Ecto neural progenitor cell (in vitro differentiated cells): Measurements from ENCODE around the gene UTS2R.
"Not testable (repeated sequence)": the region's sequence is repeated elsewhere in the genome, so short reads cannot be mapped to it uniquely, and the experiment has no call there.

Experiments used
- DNase-seq: peaks from one replicate; pipeline ENCODE4 v3.0.0-alpha.2; 2018; ENCODE audit warnings: low spot score

UTS2R gene

DNA sequence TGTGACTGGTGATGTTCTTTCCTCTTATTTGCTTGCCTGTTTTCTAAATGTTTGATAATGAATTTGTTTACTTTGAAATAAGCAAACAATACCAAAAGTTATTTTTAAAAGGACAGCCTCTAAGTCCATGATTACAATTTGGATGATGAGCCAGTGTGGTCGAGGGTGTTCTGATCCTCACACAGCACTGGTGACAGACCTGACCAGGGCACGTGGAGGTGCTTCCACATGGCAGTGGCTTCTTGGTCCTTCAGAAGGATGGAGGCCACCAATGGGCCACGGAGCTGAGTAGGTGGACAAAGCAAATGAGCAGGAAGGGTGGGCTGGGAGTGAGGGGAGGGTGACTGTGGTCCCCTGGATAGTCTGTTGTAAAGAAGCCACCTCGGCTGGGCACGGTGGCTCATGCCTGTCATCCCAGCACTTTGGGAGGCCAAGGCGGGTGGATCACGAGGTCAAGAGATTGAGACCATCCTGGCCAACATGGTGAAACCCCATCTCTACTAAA is 16.7 kb upstream of the UTS2R start:
- DNase-seq = no peak

DNA sequence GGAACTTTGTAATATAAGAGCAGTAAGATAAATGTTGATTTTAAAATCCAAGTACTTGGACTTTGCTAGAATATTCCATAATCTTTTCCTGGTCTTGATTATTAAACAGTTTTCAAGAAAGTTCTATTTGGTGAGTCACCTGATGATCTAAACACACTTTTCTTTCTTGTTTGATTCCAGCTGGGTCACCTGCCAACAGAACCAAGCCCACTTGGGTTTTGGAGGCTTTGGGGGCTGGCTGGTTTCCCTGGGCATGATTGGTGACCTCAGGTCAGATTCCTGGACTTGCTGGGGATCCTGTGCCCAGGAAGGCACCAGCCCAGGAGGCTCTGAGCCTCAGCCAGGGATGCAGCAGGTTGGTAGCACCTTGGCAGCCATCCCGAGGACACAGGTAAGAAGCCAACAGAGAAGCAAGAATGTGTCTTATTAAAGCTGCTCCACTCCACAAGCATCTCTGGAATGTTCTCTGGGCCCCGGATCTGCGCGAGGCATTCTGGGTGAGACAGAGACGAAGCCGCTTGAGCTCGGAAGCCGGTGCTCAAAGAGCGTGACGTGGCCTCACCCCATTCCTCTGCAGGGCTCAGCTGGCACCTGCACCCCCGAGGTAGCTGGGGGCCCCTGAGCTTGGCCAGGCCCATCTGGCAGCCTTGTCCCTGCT is 15.7 kb upstream of the UTS2R start:
- DNase-seq = no peak

DNA sequence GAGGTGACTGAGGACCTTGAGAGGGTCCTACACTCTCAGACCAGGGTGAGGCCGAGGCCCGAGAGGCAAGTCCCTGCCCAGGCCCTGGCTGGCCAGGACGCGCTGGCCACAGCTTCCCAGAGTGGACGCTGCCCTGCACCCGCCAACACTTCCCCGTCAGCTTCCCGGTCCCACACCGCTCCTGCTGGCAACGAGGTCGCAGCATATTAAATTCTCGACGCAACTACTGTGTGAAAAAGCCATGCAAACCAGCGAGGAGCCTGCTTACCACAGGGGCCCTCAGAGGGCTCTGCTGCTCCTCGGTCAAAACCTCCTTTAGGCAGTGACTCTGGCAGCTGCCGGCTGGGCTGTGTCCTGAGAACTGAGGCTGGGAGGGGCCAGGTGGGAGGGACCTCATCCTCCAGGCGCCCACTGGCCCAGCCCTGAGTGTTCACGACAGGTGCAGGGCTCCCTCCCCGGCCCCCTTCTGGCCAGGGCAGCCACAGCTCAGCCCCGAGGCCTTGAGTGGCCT is 14.7 kb upstream of the UTS2R start:
- no peak for DNase-seq

DNA sequence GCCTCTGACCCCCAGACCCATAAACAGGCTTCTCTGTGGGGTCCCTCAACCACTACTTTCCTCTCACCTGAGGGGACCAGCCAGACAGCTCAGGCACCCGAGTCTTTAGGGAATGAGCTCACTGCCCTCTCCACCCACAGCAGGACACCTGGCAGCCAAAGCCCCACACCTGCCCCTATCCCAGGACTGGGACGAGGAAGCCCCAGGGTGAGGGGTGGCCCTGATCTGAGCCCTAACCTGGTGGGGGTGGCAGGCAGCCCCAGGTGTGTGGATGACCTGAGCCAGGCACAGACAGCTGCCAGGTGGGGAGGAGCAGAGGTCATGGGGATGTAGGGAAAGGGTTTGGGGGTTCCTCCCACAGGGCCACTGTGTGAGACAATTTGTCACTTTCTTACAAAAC is 14.2 kb upstream of the UTS2R start:
- no peak for DNase-seq

DNA sequence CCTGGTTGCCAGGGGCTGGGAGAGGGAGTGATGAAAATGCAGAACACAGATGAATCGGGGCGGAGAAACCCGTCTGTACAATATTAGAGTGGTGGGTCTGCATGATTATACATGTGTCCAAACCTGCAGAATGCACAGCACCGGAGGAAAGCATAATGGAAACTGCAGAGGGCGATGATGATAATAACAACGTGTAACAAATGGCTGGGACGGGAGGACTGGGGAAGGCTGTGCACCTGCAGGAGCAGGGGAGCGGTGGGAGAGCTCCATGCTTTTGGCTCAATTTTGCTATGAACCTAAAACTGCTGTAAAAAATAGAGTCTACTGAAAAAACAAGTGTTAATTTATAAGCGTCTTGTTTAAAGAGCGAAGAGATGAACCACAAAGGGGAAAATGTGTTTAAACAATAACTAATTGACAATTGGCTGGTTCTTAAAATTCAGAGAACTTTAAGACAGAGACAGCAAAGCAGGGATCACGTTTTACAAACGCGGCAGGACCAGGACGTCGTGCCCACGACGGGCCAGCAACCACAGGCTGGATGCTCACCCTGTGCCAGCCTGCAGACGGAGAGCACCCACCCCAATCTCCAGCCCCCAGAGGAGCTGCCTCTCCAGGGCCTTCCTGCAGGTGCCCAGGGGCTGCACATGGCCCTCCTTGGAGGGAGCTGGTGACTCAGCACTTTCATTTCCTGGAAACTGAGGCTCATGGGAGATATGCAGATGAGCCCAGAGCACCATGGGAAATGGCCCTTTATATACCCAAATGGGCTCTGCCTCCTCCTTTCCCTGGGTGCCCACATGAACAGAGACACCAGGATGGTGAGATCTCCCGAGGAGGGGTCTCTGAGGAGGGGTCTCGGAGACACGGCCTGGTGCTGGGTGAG is 12.9 kb upstream of the UTS2R start, which contains the start of gene TEX19:
Gene TEX19, plus strand, starts transcription at position 783 of the 886 bp plus-strand sequence. CDS start 2,904 bp downstream, outside the sequence.
- no peak for DNase-seq

DNA sequence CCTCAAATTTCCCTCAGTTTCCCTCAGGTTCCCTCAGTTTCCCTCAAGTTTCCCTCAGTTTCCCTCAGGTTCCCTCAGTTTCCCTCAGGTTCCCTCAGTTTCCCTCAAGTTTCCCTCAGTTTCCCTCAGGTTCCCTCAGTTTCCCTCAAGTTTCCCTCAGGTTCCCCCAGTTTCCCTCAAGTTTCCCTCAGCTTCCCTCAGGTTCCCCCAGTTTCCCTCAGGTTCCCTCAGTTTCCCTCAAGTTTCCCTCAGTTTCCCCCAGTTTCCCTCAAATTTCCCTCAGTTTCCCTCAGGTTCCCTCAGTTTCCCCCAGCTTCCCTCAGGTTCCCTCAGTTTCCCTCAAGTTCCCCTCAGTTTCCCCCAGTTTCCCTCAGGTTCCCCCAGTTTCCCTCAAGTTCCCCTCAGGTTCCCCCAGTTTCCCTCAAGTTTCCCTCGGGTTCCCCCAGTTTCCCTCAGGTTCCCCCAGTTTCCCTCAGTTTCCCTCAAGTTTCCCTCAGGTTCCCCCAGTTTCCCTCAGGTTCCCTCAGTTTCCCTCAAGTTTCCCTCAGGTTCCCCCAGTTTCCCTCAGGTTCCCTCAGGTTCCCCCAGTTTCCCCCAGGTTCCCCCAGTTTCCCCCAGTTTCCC is 12.0 kb upstream of the UTS2R start:
- DNase-seq = not testable (repeated sequence)

DNA sequence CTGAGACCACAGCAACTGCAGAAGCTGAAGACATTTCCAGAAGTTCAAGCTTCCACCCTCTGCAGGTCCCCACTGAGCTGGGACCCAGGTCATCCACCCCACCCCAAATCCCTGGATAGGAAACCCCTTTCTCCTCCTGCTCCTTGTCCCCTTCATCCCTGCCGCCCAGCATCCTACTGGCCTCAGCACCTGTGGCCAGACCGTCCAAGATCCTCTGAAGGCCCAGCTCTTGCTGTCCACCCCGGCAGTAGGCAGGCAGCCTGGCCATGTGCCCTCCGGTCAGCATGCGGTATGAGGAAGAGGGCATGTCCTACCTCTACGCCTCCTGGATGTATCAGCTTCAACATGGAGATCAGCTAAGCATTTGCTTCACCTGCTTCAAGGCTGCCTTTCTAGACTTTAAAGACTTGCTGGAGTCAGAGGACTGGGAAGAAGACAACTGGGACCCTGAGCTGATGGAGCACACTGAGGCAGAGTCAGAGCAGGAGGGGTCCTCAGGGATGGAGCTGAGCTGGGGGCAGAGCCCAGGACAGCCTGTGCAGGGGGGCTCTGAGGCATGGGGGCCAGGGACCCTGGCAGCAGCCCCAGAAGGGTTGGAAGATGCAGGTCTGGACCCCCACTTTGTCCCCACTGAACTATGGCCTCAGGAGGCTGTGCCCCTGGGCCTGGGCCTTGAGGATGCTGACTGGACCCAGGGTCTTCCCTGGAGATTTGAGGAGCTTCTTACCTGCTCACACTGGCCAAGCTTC is 9.5 kb upstream of the UTS2R start:
- no peak for DNase-seq

DNA sequence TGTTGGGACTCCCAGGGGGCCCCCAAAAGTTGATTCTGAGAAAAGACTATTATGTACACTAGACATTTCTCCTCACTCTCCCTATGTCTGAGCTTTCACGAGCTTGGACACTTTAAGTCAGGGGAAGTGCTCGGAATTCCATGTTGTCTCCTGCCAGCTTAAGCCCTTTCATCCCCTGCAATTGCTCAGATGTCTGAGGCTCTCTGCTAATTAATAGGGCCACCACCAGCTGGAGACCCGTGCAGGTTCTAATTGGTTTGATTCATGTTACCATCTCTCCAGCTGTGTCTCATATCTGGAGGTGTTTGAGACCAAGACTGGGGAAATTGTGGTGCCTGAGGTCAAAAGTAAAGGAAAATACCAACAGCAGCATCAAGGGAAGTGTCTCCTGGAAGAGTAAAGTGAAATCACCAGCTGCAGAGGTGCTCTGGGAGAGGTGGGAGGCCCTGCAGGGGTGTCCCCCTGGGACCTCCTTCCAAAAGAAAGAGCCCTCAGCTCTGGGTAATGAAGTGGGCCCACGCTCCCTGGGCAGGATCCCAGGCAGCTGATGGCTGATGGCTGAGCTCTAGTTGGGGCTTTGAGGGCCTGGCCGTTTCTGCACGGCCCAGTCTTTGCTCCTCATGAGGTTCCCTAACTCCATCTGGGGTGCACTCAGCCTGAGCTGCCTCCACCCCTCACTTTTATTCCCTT is 5.8 kb upstream of the UTS2R start:
- DNase-seq = no peak

DNA sequence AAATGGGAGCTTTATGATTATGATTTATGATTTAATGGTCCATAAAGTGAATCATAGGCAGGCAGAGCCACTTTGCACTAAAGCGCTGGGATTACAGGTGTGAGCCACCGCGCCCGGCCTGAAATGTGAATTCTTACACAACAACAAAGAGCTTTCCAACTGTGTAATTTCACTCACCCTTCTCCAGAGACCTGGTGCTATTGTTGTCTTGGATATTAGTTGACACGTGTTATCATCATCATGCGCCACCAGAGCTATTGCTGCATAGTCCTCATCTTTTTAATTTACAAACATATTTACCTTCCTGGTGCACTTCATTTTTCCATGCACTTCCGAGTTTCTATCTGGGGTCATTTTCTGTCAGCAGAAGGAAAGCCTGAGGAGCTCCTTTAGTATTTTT is 4.8 kb upstream of the UTS2R start:
- DNase-seq = no peak

DNA sequence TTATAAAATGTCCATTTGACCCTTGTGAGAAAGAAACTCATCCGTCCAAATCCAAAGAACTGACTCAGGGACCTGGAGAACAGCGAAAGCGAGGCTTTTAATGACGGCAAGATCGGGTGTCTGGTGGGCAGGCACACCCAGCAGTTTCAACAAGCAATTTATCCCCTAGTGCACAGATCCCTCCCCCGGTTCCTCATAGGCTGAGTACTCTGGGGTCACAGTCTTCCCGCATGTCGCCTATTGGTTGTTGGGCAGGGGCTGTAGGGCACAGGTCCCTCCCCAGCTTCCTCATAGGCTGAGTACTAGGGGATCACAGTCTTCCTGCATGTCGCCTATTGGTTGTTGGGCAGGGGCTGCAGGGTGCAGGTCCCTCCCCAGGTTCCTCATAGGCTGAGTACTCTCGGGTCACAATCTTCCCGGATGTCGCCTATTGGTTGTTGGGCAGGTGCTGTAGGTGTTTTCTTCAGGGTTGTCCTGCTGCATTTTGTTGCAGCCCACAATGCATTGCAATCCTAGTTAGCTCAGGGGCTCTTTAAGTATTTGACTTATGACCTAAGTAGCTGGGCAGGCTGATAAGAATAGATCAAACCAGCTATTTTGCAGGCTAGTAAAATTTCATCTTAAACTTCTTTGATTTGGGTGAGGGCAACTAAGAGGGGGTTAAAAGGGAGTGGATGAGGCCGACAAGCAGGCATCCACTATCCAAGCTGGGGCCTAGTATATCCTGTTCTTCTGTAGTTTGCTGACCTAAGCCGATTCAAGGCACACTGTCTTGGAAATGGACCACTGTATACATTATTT is 3.6 kb upstream of the UTS2R start:
- no peak for DNase-seq

DNA sequence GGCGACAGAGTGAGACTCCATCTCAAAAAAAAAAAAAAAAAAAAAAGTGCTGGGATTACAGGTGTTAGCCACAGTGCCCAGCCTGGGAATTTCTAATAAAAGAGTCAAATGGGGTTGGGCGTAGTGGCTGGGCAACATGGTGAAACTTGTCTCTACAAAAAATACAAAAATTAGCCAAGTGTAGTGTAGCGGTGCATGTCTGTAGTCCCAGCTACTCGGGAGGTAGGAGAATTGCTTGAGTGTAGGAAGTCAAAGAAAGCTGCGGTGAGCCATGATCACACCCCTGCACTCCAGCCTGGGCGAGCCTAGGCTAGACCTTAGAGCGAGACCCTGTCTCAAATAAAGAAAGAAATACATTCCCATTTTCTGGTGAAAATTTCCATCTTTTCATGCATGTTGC is 2.4 kb upstream of the UTS2R start:
- no peak for DNase-seq

DNA sequence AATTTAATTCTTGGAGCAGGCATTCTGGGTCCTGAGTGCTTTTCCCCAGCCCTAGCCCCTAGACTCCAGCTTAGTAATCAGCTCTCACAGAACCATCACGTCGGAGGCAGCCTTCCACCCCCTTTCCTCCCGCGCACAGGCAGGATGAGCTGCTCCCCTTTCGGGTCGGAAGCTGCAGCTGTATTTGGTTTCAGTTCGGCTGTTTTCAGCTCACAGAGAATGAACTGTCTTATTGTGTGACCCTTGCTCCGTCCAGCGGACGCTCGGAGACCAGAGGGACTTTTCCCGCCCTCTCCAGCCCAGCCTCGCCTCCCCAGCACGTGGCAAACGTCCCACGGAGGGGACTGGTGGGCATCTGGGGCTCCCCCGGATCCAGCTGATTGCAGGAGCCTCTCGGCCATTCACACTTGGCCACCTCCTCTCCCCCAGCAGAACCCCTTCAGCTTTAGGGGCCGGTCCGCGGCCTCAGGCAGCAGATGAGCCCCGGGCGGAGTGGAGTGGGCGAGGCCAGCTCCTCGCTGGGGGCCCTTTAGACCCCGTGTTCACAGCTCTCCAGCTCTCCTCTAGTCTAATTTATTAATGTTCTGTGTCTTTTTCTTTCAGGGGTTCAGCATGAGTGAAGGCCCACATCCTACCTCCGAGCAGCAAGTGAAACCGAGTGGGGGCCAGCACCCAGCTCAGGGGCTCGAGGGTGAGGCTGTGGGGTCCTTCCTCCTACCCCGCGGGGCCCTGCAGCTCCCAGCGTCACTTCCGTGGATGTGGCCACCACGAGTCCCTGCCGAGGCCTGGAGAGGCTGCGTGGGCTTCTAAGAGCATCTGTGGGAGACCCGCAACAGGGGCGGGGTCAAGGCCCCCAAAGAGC is 863 bp upstream of the UTS2R start:
- DNase-seq = no peak

DNA sequence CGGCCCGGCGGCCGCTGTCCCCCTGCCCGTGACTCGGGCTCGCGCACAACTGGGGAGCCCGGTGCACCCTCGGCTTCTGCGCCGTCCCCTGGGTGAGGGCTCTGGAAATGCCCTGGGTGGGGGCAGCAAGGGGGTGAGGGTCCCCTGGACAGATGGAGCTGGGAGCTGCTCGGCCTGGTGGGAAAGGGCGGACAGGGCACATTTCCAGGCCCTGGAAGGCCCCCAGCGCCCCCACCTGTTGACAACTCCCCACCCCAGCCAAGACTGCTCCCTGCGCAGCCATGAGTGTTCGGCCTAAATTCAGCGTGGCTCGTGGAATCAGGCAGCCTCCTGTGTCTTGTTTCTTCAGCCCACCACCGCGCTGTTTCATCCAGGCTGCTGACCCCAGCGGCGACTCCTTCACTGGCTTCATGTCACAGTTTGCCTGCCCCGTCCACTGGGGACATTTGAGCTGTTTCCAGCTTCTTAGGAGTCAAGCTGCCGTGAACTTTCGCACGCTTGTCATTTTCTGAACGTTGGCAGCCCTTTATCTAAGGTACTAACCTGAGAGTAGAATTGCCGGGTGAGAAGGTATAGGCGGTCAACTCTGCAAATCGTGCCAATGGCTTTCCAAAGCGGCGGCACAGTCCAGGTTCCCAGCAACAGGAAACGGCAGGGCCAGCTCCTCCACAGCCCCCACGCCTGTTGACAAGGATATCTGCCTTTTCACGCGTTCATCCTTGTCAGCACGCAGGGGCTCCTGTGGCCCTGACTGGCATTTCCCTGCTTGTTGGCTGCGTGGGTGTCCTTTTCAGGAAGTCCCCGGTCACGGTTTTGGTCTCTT is 895 bp downstream of the UTS2R start:
- no peak for DNase-seq

DNA sequence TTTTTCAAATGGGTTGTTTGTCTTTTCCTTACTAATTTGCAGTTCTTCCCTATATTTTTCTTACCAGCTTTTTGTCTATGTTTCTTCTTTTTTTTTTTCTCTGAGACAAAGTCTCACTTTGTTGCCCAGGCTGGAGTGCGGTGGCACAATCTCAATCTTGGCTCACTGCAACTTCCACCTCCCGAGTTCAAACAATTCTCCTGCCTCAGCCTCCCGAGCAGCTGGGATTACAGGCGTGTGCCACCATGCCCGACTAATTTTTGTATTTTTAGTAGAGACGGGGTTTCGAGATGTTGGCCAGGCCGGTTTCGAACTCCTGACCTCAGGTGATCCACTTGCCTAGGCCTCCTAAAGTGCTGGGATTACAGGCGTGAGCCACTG is 1.5 kb downstream of the UTS2R start:
- not testable (repeated sequence) for DNase-seq

DNA sequence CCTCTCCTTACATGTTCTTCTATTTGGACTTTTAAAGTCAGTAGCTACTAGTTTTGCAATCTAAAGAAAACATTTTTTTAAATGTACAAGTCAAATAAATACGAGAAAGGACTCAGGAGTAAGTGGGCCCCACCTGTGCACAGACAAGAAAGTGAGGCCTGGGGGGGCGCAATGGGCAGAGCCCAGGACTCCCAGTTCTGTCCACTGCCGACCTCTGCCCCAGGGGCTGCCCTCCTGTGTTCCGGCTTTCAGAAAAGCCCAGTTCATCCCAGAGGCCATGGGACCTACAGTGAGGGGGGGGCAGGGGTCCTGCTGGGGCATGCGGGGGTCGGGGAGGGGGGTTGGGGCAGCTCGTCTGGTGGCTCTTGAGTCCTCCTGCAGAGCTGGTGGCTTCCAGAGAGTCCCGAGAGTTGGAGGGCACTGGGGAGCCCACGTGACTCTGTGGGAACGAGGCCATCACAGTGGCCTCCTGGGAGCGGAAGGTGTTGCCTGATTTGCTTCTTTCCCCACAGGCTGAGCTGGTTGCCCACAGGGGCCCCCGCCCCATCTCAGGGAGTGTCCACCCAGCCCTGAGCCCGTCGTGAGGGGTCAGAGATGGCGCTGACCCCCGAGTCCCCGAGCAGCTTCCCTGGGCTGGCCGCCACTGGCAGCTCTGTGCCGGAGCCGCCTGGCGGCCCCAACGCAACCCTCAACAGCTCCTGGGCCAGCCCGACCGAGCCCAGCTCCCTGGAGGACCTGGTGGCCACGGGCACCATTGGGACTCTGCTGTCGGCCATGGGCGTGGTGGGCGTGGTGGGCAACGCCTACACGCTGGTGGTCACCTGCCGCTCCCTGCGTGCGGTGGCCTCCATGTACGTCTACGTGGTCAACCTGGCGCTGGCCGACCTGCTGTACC is 2.4 kb downstream of the UTS2R start:
- no peak for DNase-seq

DNA sequence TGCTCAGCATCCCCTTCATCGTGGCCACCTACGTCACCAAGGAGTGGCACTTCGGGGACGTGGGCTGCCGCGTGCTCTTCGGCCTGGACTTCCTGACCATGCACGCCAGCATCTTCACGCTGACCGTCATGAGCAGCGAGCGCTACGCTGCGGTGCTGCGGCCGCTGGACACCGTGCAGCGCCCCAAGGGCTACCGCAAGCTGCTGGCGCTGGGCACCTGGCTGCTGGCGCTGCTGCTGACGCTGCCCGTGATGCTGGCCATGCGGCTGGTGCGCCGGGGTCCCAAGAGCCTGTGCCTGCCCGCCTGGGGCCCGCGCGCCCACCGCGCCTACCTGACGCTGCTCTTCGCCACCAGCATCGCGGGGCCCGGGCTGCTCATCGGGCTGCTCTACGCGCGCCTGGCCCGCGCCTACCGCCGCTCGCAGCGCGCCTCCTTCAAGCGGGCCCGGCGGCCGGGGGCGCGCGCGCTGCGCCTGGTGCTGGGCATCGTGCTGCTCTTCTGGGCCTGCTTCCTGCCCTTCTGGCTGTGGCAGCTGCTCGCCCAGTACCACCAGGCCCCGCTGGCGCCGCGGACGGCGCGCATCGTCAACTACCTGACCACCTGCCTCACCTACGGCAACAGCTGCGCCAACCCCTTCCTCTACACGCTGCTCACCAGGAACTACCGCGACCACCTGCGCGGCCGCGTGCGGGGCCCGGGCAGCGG is 3.2 kb downstream of the UTS2R start:
- DNase-seq = no peak
